HCT116 (cell line): Measurements from ENCODE around the gene MFSD6. TPM values are rescaled to one million over a fixed set of nuclear protein-coding genes. Genes with fewer than 3 reads are reported as not detected.

Source experiments
- ATAC-seq: fragments of 200-7000 bp; cut with Tn5 transposase; 2 replicates; pipeline ENCODE4 v1.9.1; 2020; ENCODE audit warnings: mild to moderate bottlenecking, moderate library complexity
- BruUV-seq: library from RNA; stranded (reverse); fragments of 400-500 nt; replicated peaks from 2 replicates; lab custom pipeline; 2021; lab: Mats Ljungman, UMichigan
- CTCF ChIA-PET: fragments of 300-600 bp; sonication (Branson Sonifier 250); formaldehyde crosslinking; loops from one replicate; lab custom pipeline; 2021; ENCODE audit warnings: antibody characterized with exemption; lab: Charles Lee
- POLR2A ChIA-PET: fragments of 300-600, 350-600 bp; sonication (Branson Sonifier 250); formaldehyde crosslinking; loops from one replicate; lab custom pipeline; 2021; ENCODE audit warnings: antibody characterized with exemption; lab: Charles Lee
- RAD21 ChIA-PET, 2 experiments: fragments of 300-600 bp; sonication (Branson Sonifier 250); formaldehyde crosslinking; loops; one replicate each; lab custom pipeline; 2023; ENCODE audit warnings: low total read pairs in 2 of 2; ENCODE audit not compliant: uncharacterized antibody in 2 of 2, unreplicated experiment in 2 of 2, low non-redundant PET in 1 of 2; lab: Charles Lee
- DNase-seq: peaks from one replicate; pipeline ENCODE4 v3.0.0-alpha.2; 2010; ENCODE audit warnings: low read depth, low spot score
- H2AFZ ChIP-seq: fragments of 200-600 bp; shearing (Covaris generic), sonication (generic); 2 replicates; pipeline ENCODE4 v1.6.1; 2017; ENCODE audit warnings: low read depth, mixed run types, mixed read lengths, antibody characterized with exemption, low read length; ENCODE audit not compliant: poor library complexity, severe bottlenecking
- H3K27ac ChIP-seq: 2 replicates; pipeline ENCODE4 v1.5.1; 2012; ENCODE audit warnings: low read depth, low read length
- H3K27me3 ChIP-seq: fragments of 200-600 bp; sonication (generic); 2 replicates; pipeline ENCODE4 v1.6.1; 2016; ENCODE audit warnings: mixed run types, low read length, mixed read lengths; ENCODE audit not compliant: insufficient read depth
- H3K36me3 ChIP-seq, 2 experiments: fragments of 200-500 bp in 1 of 2; fragments of 200-600 bp in 1 of 2; sonication (Bioruptor generic) in 1 of 2; sonication (generic) in 1 of 2; 2 replicates each; pipeline versions ENCODE4 v1.5.1 to v1.6.1; 2014 to 2016; ENCODE audit warnings: low read length in 2 of 2, inconsistent platforms in 1 of 2, mixed read lengths in 1 of 2, mixed run types in 1 of 2; ENCODE audit not compliant: insufficient read depth in 2 of 2, control insufficient read depth in 1 of 2
- H3K4me1 ChIP-seq, 2 experiments: fragments of 200-600 bp in 1 of 2; sonication (generic) in 1 of 2; 2 replicates each; pipeline versions ENCODE4 v1.5.1 to v1.6.1; 2012 to 2017; ENCODE audit warnings: low read length in 2 of 2, inconsistent platforms in 1 of 2, mild to moderate bottlenecking in 1 of 2, mixed read lengths in 1 of 2, mixed run types in 1 of 2, moderate library complexity in 1 of 2; ENCODE audit not compliant: insufficient read depth in 2 of 2, control insufficient read depth in 1 of 2
- H3K4me2 ChIP-seq: fragments of 200-600 bp; sonication (generic); 2 replicates; pipeline ENCODE4 v1.6.1; 2017; ENCODE audit warnings: mixed run types, low read length, mixed read lengths
- H3K4me3 ChIP-seq, 2 experiments: fragments of 200-600 bp in 1 of 2; sonication (generic) in 1 of 2; replicated peaks in 1 of 2; 2 replicates each; pipeline ENCODE4 v1.5.1; 2011 to 2016; ENCODE audit warnings: low read length in 2 of 2, control low read depth in 1 of 2, low read depth in 1 of 2, mild to moderate bottlenecking in 1 of 2, mixed read lengths in 1 of 2, mixed run types in 1 of 2
- H3K79me2 ChIP-seq: fragments of 200-600 bp; sonication (generic); 2 replicates; pipeline ENCODE4 v1.6.1; 2017; ENCODE audit warnings: mild to moderate bottlenecking, mixed run types, low read length, moderate library complexity, mixed read lengths; ENCODE audit not compliant: insufficient read depth
- H3K9ac ChIP-seq: fragments of 200-600 bp; sonication (generic); 2 replicates; pipeline ENCODE4 v1.6.1; 2016; ENCODE audit warnings: low read length, mixed read lengths
- H3K9me2 ChIP-seq: fragments of 200-600 bp; sonication (generic), shearing (Covaris generic); 2 replicates; pipeline ENCODE4 v1.6.1; 2017; ENCODE audit warnings: mixed run types, mild to moderate bottlenecking, moderate library complexity; ENCODE audit not compliant: insufficient read depth
- H3K9me3 ChIP-seq, 2 experiments: fragments of 200-500 bp in 1 of 2; fragments of 200-600 bp in 1 of 2; sonication (Bioruptor generic) in 1 of 2; sonication (generic) in 1 of 2; 2 replicates each; pipeline ENCODE4 v1.6.1; 2014 to 2017; ENCODE audit warnings: low read length in 2 of 2, mixed read lengths in 2 of 2, inconsistent platforms in 1 of 2, low read depth in 1 of 2, mild to moderate bottlenecking in 1 of 2, mixed run types in 1 of 2, moderate library complexity in 1 of 2; ENCODE audit not compliant: control insufficient read depth in 1 of 2, insufficient read depth in 1 of 2
- H4K20me1 ChIP-seq: fragments of 200-600 bp; sonication (generic), shearing (Covaris generic); 2 replicates; pipeline ENCODE4 v1.6.1; 2017; ENCODE audit warnings: mixed run types, mild to moderate bottlenecking, moderate library complexity; ENCODE audit not compliant: insufficient read depth
- CEBPB ChIP-seq: IDR thresholded peaks from 2 replicates; pipeline ENCODE4 v1.6.1; 2012; ENCODE audit warnings: low read depth
- ELF1 ChIP-seq: IDR thresholded peaks from 2 replicates; pipeline ENCODE4 v1.6.1; 2012; ENCODE audit warnings: low read depth, borderline replicate concordance
- EZH2 ChIP-seq: fragments of 200-600 bp; sonication (generic); IDR thresholded peaks from 2 replicates; pipeline ENCODE4 v1.6.1; 2017; ENCODE audit warnings: antibody characterized with exemption, mixed run types
- JUND ChIP-seq: IDR thresholded peaks from 2 replicates; pipeline ENCODE4 v1.6.1; 2012
- RAD21 ChIP-seq: IDR thresholded peaks from 2 replicates; pipeline ENCODE4 v1.6.1; 2012; ENCODE audit warnings: low read depth, mild to moderate bottlenecking
- ZNF274 ChIP-seq: fragments of 200-500 bp; sonication (Bioruptor generic); IDR thresholded peaks from 2 replicates; pipeline ENCODE4 v1.6.1; 2014; ENCODE audit warnings: mild to moderate bottlenecking, low read depth, low read length, inconsistent platforms
- intact Hi-C: fragments of 100-400 bp; cut with micrococcal nuclease; formaldehyde crosslinking; loops from 2 replicates; pipeline ENCODE4 v1.10.0; 2022
- total RNA-seq: library from RNA; stranded (reverse); gene quantifications from one replicate; pipeline ENCODE4 v1.2.1, GENCODE V29; 2021; ENCODE audit not compliant: unreplicated experiment
- TF ChIP-seq, protein P1 (sequence below), 3 experiments: fragments of 200-600 bp in 1 of 3; sonication (generic) in 1 of 3; IDR thresholded peaks in 2 of 3; conservative IDR thresholded peaks in 1 of 3; 2 replicates each; pipeline ENCODE4 v1.5.1; 2012 to 2017; ENCODE audit warnings: low read depth in 2 of 3, low read length in 2 of 3, antibody characterized with exemption in 1 of 3, borderline replicate concordance in 1 of 3, control low read depth in 1 of 3, mild to moderate bottlenecking in 1 of 3, mixed read lengths in 1 of 3, mixed run types in 1 of 3, moderate library complexity in 1 of 3; ENCODE audit not compliant: insufficient read depth in 1 of 3
- TF ChIP-seq, protein P2 (sequence below): IDR thresholded peaks from 2 replicates; pipeline ENCODE4 v1.6.1; 2011; ENCODE audit warnings: mild to moderate bottlenecking, low read length, moderate library complexity; ENCODE audit not compliant: insufficient replicate concordance; ENCODE audit errors: extremely low read depth

Gene MFSD6
- total RNA-seq, 1 experiment from 2014 or later: 18.6 TPM

DNA sequence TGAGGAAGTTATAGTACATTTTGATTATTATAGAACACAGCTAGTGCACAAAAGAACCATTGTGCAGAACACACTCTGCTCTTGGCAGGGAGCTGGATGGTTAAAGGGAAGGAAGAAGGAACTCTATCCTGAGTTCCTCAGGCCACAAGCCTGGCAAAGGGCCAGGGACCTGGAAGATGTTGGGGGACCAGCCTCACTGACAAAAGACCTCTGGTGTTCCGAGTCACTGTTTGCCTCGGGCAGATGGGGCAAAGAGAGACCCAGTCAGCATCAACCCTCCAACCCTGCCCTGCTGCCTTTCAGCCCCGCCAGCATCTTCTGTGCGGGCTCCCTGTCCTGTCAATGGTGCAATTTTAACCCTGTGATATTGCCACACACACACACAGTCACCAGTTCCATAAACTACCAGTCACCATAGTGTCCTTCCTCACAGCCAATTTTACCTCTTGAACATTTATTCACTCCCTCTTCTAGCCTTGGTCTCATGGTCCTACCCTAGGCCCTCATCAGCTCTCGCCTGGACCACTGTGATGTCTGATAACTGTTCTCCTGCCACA lies 104.5 kb downstream of the MFSD6 start:
- no peak overlapping the region for H3K4me2 ChIP-seq
- no peaks in the 10 kb centered on the region for H3K79me2 ChIP-seq
- POLR2A ChIA-PET: no interaction called here
- no peak overlapping the region for H3K27ac ChIP-seq
- CTCF ChIA-PET: interaction anchor here (1.0 to 2.2 kb wide), 2 partner anchors 130 to 424 kb away, joined by 5 to 7 read pairs; no protein-coding TSS in a partner anchor
- no peak overlapping the region for H3K9ac ChIP-seq
- no peak for ATAC-seq
- H3K36me3 ChIP-seq: no peaks in the 10 kb centered on the region; a peak in 1 of 4 replicates
- RAD21 ChIA-PET: no interaction called here
- intact Hi-C loops: no loop called here
- BruUV-seq: no TSS peak
- no peaks in the 10 kb centered on the region for H3K9me2 ChIP-seq
- TF ChIP-seq RAD21 (no peak), JUND (no peak), EZH2 (no peak), ELF1 (no peak), CEBPB (no peak), ZNF274 (no peak)
- TF ChIP-seq, protein P1, sequence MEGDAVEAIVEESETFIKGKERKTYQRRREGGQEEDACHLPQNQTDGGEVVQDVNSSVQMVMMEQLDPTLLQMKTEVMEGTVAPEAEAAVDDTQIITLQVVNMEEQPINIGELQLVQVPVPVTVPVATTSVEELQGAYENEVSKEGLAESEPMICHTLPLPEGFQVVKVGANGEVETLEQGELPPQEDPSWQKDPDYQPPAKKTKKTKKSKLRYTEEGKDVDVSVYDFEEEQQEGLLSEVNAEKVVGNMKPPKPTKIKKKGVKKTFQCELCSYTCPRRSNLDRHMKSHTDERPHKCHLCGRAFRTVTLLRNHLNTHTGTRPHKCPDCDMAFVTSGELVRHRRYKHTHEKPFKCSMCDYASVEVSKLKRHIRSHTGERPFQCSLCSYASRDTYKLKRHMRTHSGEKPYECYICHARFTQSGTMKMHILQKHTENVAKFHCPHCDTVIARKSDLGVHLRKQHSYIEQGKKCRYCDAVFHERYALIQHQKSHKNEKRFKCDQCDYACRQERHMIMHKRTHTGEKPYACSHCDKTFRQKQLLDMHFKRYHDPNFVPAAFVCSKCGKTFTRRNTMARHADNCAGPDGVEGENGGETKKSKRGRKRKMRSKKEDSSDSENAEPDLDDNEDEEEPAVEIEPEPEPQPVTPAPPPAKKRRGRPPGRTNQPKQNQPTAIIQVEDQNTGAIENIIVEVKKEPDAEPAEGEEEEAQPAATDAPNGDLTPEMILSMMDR (IDR thresholded peaks at IDR 0.05 in 2 of 3, conservative IDR thresholded peaks at IDR 0.05 in 1 of 3; ENCODE audit: borderline replicate concordance in 1 of 3, insufficient read depth in 1 of 3, low read depth in 2 of 3, low read length in 2 of 3): no peak
- TF ChIP-seq, protein P2, sequence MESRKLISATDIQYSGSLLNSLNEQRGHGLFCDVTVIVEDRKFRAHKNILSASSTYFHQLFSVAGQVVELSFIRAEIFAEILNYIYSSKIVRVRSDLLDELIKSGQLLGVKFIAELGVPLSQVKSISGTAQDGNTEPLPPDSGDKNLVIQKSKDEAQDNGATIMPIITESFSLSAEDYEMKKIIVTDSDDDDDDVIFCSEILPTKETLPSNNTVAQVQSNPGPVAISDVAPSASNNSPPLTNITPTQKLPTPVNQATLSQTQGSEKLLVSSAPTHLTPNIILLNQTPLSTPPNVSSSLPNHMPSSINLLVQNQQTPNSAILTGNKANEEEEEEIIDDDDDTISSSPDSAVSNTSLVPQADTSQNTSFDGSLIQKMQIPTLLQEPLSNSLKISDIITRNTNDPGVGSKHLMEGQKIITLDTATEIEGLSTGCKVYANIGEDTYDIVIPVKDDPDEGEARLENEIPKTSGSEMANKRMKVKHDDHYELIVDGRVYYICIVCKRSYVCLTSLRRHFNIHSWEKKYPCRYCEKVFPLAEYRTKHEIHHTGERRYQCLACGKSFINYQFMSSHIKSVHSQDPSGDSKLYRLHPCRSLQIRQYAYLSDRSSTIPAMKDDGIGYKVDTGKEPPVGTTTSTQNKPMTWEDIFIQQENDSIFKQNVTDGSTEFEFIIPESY: no peak
- DNase-seq: no peak
- H2AFZ ChIP-seq: no peak overlapping the region
- no peaks in the 10 kb centered on the region for H4K20me1 ChIP-seq
- H3K4me3 ChIP-seq: no peak overlapping the region
- no peaks in the 10 kb centered on the region for H3K4me1 ChIP-seq
- H3K27me3 ChIP-seq: no peaks in the 10 kb centered on the region
- no peaks in the 10 kb centered on the region for H3K9me3 ChIP-seq
